ENCODE results near the gene KNSTRN.
A peak's percentile ranks its signal among the peaks of the same experiment; 100 is the strongest.

Gene KNSTRN

GRCh38 chr15:40336744-40337122 is 45.8 kb upstream of the KNSTRN start:
- peak; percentile 81 for DNase-seq (ENCODE audit: low spot score)
- peak; percentile 70 for TF ChIP-seq CTCF (IDR thresholded peaks at IDR 0.05; ENCODE audit: extremely low read depth, insufficient read depth, missing control alignments)
- in situ Hi-C loops (cut with MboI; ENCODE audit: low pct_unique_long_range_greater_than_20kb, low sequenced_read_pairs, unreplicated experiment): loop anchor here (5.0 kb wide), 1 partner anchor 86 kb away; no protein-coding TSS in a partner anchor

DNA sequence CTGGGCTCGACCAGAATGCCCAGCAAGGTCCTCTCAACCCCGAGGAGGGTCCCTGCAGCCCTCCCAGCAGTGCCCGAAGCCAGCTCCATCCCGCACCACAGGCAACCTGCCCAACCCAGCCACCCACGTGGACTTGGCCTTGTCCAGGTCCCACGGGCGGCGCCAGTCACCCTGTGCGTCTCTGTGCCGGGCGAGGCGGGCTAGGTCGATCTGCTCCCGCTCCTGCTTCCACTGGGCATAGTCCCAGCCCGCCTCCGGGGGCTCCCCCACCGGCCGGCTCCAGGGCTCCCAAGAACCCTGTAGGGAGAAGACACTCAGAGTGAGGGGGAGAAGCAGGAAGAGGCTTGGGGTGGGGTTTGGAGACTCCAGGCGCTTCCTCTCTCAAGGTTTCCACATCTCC is 44.9 kb upstream of the KNSTRN start:
- in situ Hi-C loops (cut with MboI; ENCODE audit: low pct_unique_long_range_greater_than_20kb, low sequenced_read_pairs, unreplicated experiment): loop anchor here (5.0 kb wide), 1 partner anchor 85 kb away; no protein-coding TSS in a partner anchor
- TF ChIP-seq CTCF (IDR thresholded peaks at IDR 0.05; ENCODE audit: extremely low read depth, insufficient read depth, missing control alignments): no peak
- no peak for DNase-seq (ENCODE audit: low spot score)

DNA sequence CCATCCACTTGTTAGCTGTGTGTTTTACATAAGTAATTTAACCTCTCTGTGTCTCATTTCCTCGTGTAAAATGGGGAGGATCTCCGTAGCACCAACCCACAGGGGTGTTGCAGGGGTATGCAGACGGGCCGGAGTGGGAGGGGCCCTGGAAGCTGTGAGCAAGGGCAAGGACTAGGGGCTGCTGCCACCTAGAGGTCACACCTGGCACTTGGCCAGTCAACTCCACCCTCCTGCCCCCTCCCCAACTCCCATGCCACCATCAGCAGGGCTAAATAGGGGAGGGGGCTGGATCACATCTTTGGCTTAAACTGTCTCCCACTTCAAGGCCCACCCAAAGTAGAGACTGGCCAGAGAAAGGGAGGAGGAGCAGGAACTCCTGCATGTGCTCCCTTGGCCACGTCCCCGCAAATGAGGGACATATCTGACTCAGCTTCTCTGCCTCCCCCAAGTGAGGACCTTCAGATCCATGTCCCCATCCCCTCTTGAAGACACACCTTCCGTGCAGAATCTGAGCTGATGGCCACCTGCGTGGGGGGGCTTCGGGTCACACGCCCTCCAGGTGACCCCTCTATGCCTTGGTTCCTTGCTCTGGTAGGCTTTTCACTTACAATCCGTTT is 44.4 kb upstream of the KNSTRN start:
- peak; percentile 95 for DNase-seq (ENCODE audit: low spot score)
- in situ Hi-C loops (cut with MboI; ENCODE audit: low pct_unique_long_range_greater_than_20kb, low sequenced_read_pairs, unreplicated experiment): loop anchor here (5.0 kb wide), 1 partner anchor 84 kb away; no protein-coding TSS in a partner anchor
- TF ChIP-seq CTCF (IDR thresholded peaks at IDR 0.05; ENCODE audit: extremely low read depth, insufficient read depth, missing control alignments): peak; percentile 89

GRCh38 chr15:40338921-40339620 is 43.5 kb upstream of the KNSTRN start:
- in situ Hi-C loops (cut with MboI; ENCODE audit: low pct_unique_long_range_greater_than_20kb, low sequenced_read_pairs, unreplicated experiment): loop anchor here (5.0 kb wide), 1 partner anchor 83 kb away; no protein-coding TSS in a partner anchor
- DNase-seq (ENCODE audit: low spot score): no peak
- TF ChIP-seq CTCF (IDR thresholded peaks at IDR 0.05; ENCODE audit: extremely low read depth, insufficient read depth, missing control alignments): no peak

DNA sequence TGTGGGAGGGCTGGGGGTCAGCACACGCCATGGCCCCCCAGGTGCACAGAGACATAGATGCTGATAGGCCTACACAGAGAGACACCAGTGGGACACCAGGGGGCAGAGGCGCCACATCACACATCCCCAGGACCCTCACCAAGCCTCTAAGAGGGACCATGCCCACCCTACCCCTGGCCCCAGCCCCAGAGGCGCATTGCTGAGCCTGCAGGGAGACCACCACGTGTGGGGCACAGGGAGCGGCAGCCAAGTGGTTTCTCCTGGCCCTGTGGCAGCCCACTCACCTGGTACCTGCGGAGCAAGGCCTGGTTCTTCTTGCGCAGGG is 42.9 kb upstream of the KNSTRN start:
- in situ Hi-C loops (cut with MboI; ENCODE audit: low pct_unique_long_range_greater_than_20kb, low sequenced_read_pairs, unreplicated experiment): loop anchor here (5.0 kb wide), 1 partner anchor 83 kb away; no protein-coding TSS in a partner anchor
- TF ChIP-seq CTCF (IDR thresholded peaks at IDR 0.05; ENCODE audit: extremely low read depth, insufficient read depth, missing control alignments): no peak
- DNase-seq (ENCODE audit: low spot score): no peak

GRCh38 chr15:40340038-40340739 is 42.3 kb upstream of the KNSTRN start:
- no peak for DNase-seq (ENCODE audit: low spot score)
- TF ChIP-seq CTCF (IDR thresholded peaks at IDR 0.05; ENCODE audit: extremely low read depth, insufficient read depth, missing control alignments): no peak
- in situ Hi-C loops (cut with MboI; ENCODE audit: low pct_unique_long_range_greater_than_20kb, low sequenced_read_pairs, unreplicated experiment): no loop called here
